ENCODE results near the gene NXF1. TPM values are rescaled to one million over a fixed set of nuclear protein-coding genes. Genes with fewer than 3 reads are reported as not detected.
A peak's percentile ranks its signal among the peaks of the same experiment; 100 is the strongest.
"Not testable (repeated sequence)": the region's sequence is repeated elsewhere in the genome, so short reads cannot be mapped to it uniquely, and the experiment has no call there.

NXF1 gene
- polyA plus RNA-seq, 3 donors from 2014 or later: 42.9 to 73.3 (median 66.0) TPM

- peaks cover 21 to 29% of the 10 kb centered on the region in 2 donors for H3K4me1 Mint-ChIP-seq
- H3K36me3 Mint-ChIP-seq: peaks cover 0 to 3% (median 3%) of the 10 kb centered on the region in 3 donors
- no peak overlapping the region for H3K4me3 Mint-ChIP-seq
- no peak overlapping the region for H3K27ac Mint-ChIP-seq
- no peaks in the 10 kb centered on the region for H3K9me3 Mint-ChIP-seq
- DNase-seq: peak; percentile 32 to 46 (median 42)
- peaks cover 0 to 7% (median 5%) of the 10 kb centered on the region in 3 donors for H3K27me3 Mint-ChIP-seq (ENCODE audit: low read depth in 3 of 3)
Observed at GRCh38 chr11:62842171-62842741, 37.0 kb upstream of the NXF1 start.

GRCh38 chr11:62841361-62842170 lies 36.3 kb upstream of the NXF1 start:
- Mint-ChIP-seq H3K4me1 (peaks cover 22 to 31% of the 10 kb centered on the region in 2 donors), H3K4me3 (no peak overlapping the region), H3K27ac (no peak overlapping the region), H3K36me3 (peaks cover 0 to 5% (median 3%) of the 10 kb centered on the region in 3 donors), H3K27me3 (ENCODE audit: low read depth in 3 of 3) (peaks cover 0 to 7% (median 5%) of the 10 kb centered on the region in 3 donors), H3K9me3 (no peaks in the 10 kb centered on the region)
- peak; percentile 87 to 94 (median 93) for DNase-seq

- H3K4me1 Mint-ChIP-seq: peaks cover 22 to 33% of the 10 kb centered on the region in 2 donors
Observed at GRCh38 chr11:62840721-62841360, 35.6 kb upstream of the NXF1 start.

GRCh38 chr11:62839050-62839945 lies 34.1 kb upstream of the NXF1 start, which contains the start of gene WDR74:
WDR74 (minus strand) TSS chr11:62839590; CDS start chr11:62839570, 20 bp downstream.
- peak within 1 kb of the TSS in 1 of 5 donors; percentile 21 for H3K4me3 Mint-ChIP-seq

More at GRCh38 chr11:62840721-62841360, 35.6 kb upstream of the NXF1 start:
- not testable (repeated sequence) for H3K36me3 Mint-ChIP-seq; H3K27me3 Mint-ChIP-seq (ENCODE audit: low read depth in 3 of 3); H3K27ac Mint-ChIP-seq; H3K9me3 Mint-ChIP-seq; H3K4me3 Mint-ChIP-seq
- DNase-seq: peak; percentile 89 to 93 (median 92)

GRCh38 chr11:62835336-62835735 lies 30.1 kb upstream of the NXF1 start:
- Mint-ChIP-seq H3K36me3 (peaks cover 3 to 15% (median 4%) of the 10 kb centered on the region in 3 donors), H3K27ac (peak overlapping the region in 1 of 6 donors; percentile 51), H3K9me3 (no peaks in the 10 kb centered on the region), H3K4me1 (peaks cover 46 to 53% of the 10 kb centered on the region in 2 donors), H3K4me3 (peak overlapping the region in 1 of 5 donors; percentile 25), H3K27me3 (ENCODE audit: low read depth in 3 of 3) (peaks cover 5 to 17% (median 13%) of the 10 kb centered on the region in 3 donors)
- no peak for DNase-seq

More at GRCh38 chr11:62839050-62839945, 34.1 kb upstream of the NXF1 start, which contains the start of gene WDR74:
- DNase-seq: peak; percentile 88 to 91 (median 90)
- peaks cover 3 to 15% (median 4%) of the 10 kb centered on the region in 3 donors for H3K36me3 Mint-ChIP-seq
- peaks cover 0 to 7% (median 7%) of the 10 kb centered on the region in 3 donors for H3K27me3 Mint-ChIP-seq (ENCODE audit: low read depth in 3 of 3)
- H3K9me3 Mint-ChIP-seq: no peaks in the 10 kb centered on the region
- peaks cover 28 to 33% of the 10 kb centered on the region in 2 donors for H3K4me1 Mint-ChIP-seq
- peak within 1 kb of the TSS in 1 of 6 donors; percentile 87 for H3K27ac Mint-ChIP-seq

GRCh38 chr11:62832336-62833234 lies 27.3 kb upstream of the NXF1 start, which contains the start of gene TEX54:
TEX54 (minus strand) TSS chr11:62832841.
- Mint-ChIP-seq H3K4me3 (peak within 1 kb of the TSS; percentile 93 to 97 (median 95)), H3K9me3 (no peaks in the 10 kb centered on the region), H3K36me3 (peaks cover 2 to 15% (median 4%) of the 10 kb centered on the region in 3 donors), H3K4me1 (peaks cover 34 to 51% of the 10 kb centered on the region in 2 donors), H3K27ac (peak within 1 kb of the TSS; percentile 95 to 100 (median 98)), H3K27me3 (ENCODE audit: low read depth in 3 of 3) (peaks cover 5 to 10% (median 8%) of the 10 kb centered on the region in 3 donors)
- DNase-seq: no peak

- peaks cover 6 to 21% (median 8%) of the 10 kb centered on the region in 3 donors for H3K36me3 Mint-ChIP-seq
Observed at GRCh38 chr11:62831520-62832335, 26.5 kb upstream of the NXF1 start, which contains the start of gene STX5. STX5 (minus strand) TSS chr11:62832051; CDS start chr11:62831243, 808 bp downstream.

GRCh38 chr11:62830904-62831519 lies 25.8 kb upstream of the NXF1 start:
- peaks cover 30 to 55% of the 10 kb centered on the region in 2 donors for H3K4me1 Mint-ChIP-seq
- H3K36me3 Mint-ChIP-seq: peaks cover 6 to 18% (median 8%) of the 10 kb centered on the region in 3 donors
- no peaks in the 10 kb centered on the region for H3K9me3 Mint-ChIP-seq
- H3K27ac Mint-ChIP-seq: peak overlapping the region; percentile 95 to 100 (median 98)
- peak overlapping the region; percentile 93 to 97 (median 95) for H3K4me3 Mint-ChIP-seq
- H3K27me3 Mint-ChIP-seq (ENCODE audit: low read depth in 3 of 3): peaks cover 5 to 10% (median 6%) of the 10 kb centered on the region in 3 donors
- no peak for DNase-seq

More at GRCh38 chr11:62831520-62832335, 26.5 kb upstream of the NXF1 start, which contains the start of gene STX5:
- peaks cover 34 to 55% of the 10 kb centered on the region in 2 donors for H3K4me1 Mint-ChIP-seq
- peak within 1 kb of the TSS; percentile 95 to 100 (median 98) for H3K27ac Mint-ChIP-seq
- H3K27me3 Mint-ChIP-seq (ENCODE audit: low read depth in 3 of 3): peaks cover 5 to 10% (median 8%) of the 10 kb centered on the region in 3 donors
- peak within 1 kb of the TSS; percentile 93 to 97 (median 95) for H3K4me3 Mint-ChIP-seq
- H3K9me3 Mint-ChIP-seq: no peaks in the 10 kb centered on the region
- DNase-seq: peak; percentile 100

- H3K4me3 Mint-ChIP-seq, DNase-seq, H3K27ac Mint-ChIP-seq, H3K9me3 Mint-ChIP-seq: not testable (repeated sequence)
- Mint-ChIP-seq H3K36me3 (peaks cover 15 to 28% (median 19%) of the 10 kb centered on the region in 3 donors), H3K27me3 (ENCODE audit: low read depth in 3 of 3) (peaks cover 4 to 10% (median 7%) of the 10 kb centered on the region in 3 donors), H3K4me1 (peaks cover 26 to 43% of the 10 kb centered on the region in 2 donors)
Observed at GRCh38 chr11:62828130-62828529, 22.9 kb upstream of the NXF1 start.

- H3K4me3 Mint-ChIP-seq: no peak overlapping the region
- no peak for DNase-seq
- H3K36me3 Mint-ChIP-seq: peaks cover 25 to 42% (median 26%) of the 10 kb centered on the region in 3 donors
Observed at GRCh38 chr11:62823677-62824076, 18.4 kb upstream of the NXF1 start.

More at GRCh38 chr11:62823677-62824076, 18.4 kb upstream of the NXF1 start:
- Mint-ChIP-seq H3K4me1 (peaks cover 4 to 13% of the 10 kb centered on the region in 2 donors), H3K9me3 (no peaks in the 10 kb centered on the region), H3K27me3 (ENCODE audit: low read depth in 3 of 3) (peaks cover 1 to 8% (median 3%) of the 10 kb centered on the region in 3 donors), H3K27ac (peak overlapping the region in 1 of 6 donors; percentile 19)

Data from immature natural killer cell (primary cell).